ENCODE results near the gene TMEM178B.

DNA sequence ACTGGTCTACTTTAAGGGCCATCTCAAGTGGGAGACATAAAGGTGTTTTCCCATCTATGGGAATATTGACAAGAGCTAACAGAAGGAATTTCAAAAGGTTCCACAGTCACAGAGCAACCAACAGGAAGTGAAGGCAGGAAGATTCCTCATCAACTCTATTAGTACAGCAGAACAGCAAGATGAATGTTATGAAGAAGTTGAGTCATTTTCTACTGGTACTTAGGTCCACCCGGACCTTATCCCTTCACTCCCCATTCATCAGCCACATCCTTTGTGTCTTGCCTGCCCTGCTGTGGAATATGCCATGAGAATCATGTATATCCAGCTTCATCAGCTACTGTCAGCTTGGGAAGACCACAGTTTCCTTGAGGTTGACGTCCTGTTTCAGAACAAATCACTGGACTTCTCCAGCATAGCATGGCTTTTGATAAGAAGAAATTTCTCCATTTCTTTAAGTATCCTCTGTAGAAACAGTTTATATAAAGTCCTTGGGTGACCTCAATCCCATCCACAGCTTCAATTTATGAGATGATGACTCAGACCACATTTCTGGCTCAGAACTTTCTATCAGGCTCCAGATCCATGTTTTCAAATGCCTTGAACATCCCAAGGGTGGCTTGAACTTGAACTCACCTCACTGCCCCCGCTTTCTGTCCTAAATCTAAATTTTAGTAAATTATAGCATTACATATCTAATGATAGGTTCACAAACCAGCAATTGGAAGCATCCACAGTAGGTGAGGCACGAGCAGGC lies 392.5 kb downstream of the TMEM178B start:
- TF ChIP-seq REST (IDR thresholded peaks at IDR 0.05; ENCODE audit: insufficient read depth in 1 of 2, low read depth in 2 of 2, low read length in 1 of 2): no peak
- TF ChIP-seq, protein P1, sequence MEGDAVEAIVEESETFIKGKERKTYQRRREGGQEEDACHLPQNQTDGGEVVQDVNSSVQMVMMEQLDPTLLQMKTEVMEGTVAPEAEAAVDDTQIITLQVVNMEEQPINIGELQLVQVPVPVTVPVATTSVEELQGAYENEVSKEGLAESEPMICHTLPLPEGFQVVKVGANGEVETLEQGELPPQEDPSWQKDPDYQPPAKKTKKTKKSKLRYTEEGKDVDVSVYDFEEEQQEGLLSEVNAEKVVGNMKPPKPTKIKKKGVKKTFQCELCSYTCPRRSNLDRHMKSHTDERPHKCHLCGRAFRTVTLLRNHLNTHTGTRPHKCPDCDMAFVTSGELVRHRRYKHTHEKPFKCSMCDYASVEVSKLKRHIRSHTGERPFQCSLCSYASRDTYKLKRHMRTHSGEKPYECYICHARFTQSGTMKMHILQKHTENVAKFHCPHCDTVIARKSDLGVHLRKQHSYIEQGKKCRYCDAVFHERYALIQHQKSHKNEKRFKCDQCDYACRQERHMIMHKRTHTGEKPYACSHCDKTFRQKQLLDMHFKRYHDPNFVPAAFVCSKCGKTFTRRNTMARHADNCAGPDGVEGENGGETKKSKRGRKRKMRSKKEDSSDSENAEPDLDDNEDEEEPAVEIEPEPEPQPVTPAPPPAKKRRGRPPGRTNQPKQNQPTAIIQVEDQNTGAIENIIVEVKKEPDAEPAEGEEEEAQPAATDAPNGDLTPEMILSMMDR (IDR thresholded peaks at IDR 0.05): no peak
- TF ChIP-seq POLR2AphosphoS5 (IDR thresholded peaks at IDR 0.05; ENCODE audit: low read depth, low read length): no peak
- no peak for TF ChIP-seq SIN3A (IDR thresholded peaks at IDR 0.05; ENCODE audit: borderline replicate concordance, insufficient read depth, low read depth, low read length)
- TF ChIP-seq TCF7L2 (IDR thresholded peaks at IDR 0.05; ENCODE audit: low read depth, low read length): no peak

Data from Panc1 (cell line).